Mesothelial cell of epicardium (in vitro differentiated cells): ENCODE measurements around the gene RBM10. TPM values are rescaled to one million over a fixed set of nuclear protein-coding genes. Genes with fewer than 3 reads are reported as not detected.
A peak's percentile ranks its signal among the peaks of the same experiment; 100 is the strongest.

ENCODE experiments used
- DNase-seq, 2 experiments: peaks; one replicate each; pipeline ENCODE4 v3.0.0; 2021; ENCODE audit warnings: low spot score in 2 of 2; ENCODE audit not compliant: unreplicated experiment in 2 of 2
- H3K27ac Mint-ChIP-seq: 2 replicates; pipeline ENCODE4 v1.8.0; 2021; ENCODE audit warnings: mixed read lengths
- H3K27me3 Mint-ChIP-seq: 2 replicates; pipeline ENCODE4 v1.8.0; 2021; ENCODE audit warnings: low read depth, mixed read lengths
- H3K36me3 Mint-ChIP-seq: 2 replicates; pipeline ENCODE4 v1.8.0; 2021; ENCODE audit warnings: mixed read lengths
- H3K4me1 Mint-ChIP-seq: 2 replicates; pipeline ENCODE4 v1.8.0; 2021; ENCODE audit warnings: mixed read lengths
- H3K4me3 Mint-ChIP-seq: 2 replicates; pipeline ENCODE4 v1.8.0; 2021; ENCODE audit warnings: mild to moderate bottlenecking, moderate library complexity, mixed read lengths
- H3K9me3 Mint-ChIP-seq: 2 replicates; pipeline ENCODE4 v1.8.0; 2021; ENCODE audit warnings: mixed read lengths
- CTCF ChIP-seq: fragments of 200-600 bp; sonication (generic); IDR thresholded peaks from one replicate; pipeline ENCODE4 v1.5.0; 2021; ENCODE audit warnings: antibody characterized with exemption; ENCODE audit not compliant: unreplicated experiment
- total RNA-seq: library from RNA; stranded (reverse); gene quantifications from 3 replicates; pipeline ENCODE4 v1.2.1, GENCODE V29; 2021

The RBM10 gene
- total RNA-seq, 1 donor from 2014 or later = 58.7 TPM

GRCh38 chrX:47158781-47159180, 13.8 kb downstream of the RBM10 start:
- peaks cover 22% of the 10 kb centered on the region for H3K9me3 Mint-ChIP-seq
- H3K4me1 Mint-ChIP-seq = no peaks in the 10 kb centered on the region
- H3K27ac Mint-ChIP-seq = no peak overlapping the region
- TF ChIP-seq CTCF = no peak
- peaks cover 24% of the 10 kb centered on the region for H3K36me3 Mint-ChIP-seq
- no peak overlapping the region for H3K4me3 Mint-ChIP-seq
- no peak for DNase-seq
- no peaks in the 10 kb centered on the region for H3K27me3 Mint-ChIP-seq

GRCh38 chrX:47160781-47161180, 15.8 kb downstream of the RBM10 start:
- no peak for DNase-seq
- Mint-ChIP-seq H3K4me3 (no peak overlapping the region), H3K9me3 (peaks cover 30% of the 10 kb centered on the region), H3K4me1 (no peaks in the 10 kb centered on the region), H3K36me3 (peaks cover 32% of the 10 kb centered on the region), H3K27me3 (no peaks in the 10 kb centered on the region), H3K27ac (no peak overlapping the region)
- TF ChIP-seq CTCF = no peak

- no peaks in the 10 kb centered on the region for H3K27me3 Mint-ChIP-seq
- no peak overlapping the region for H3K4me3 Mint-ChIP-seq
- H3K9me3 Mint-ChIP-seq = peaks cover 30% of the 10 kb centered on the region
- no peak for TF ChIP-seq CTCF
- DNase-seq = no peak
- peaks cover 24% of the 10 kb centered on the region for H3K36me3 Mint-ChIP-seq
- H3K4me1 Mint-ChIP-seq = no peaks in the 10 kb centered on the region
- no peak overlapping the region for H3K27ac Mint-ChIP-seq
These were observed 18.0 kb downstream of the RBM10 start for GRCh38 chrX:47162927-47163583.

- peak in 1 of 2 experiments; percentile 0 for DNase-seq
- no peak for TF ChIP-seq CTCF
- no peak overlapping the region for H3K4me3 Mint-ChIP-seq
- H3K27ac Mint-ChIP-seq = no peak overlapping the region
- peaks cover 24% of the 10 kb centered on the region for H3K36me3 Mint-ChIP-seq
- peaks cover 30% of the 10 kb centered on the region for H3K9me3 Mint-ChIP-seq
- no peaks in the 10 kb centered on the region for H3K27me3 Mint-ChIP-seq
- no peaks in the 10 kb centered on the region for H3K4me1 Mint-ChIP-seq
These were observed 19.4 kb downstream of the RBM10 start for GRCh38 chrX:47164420-47164819.

- no peaks in the 10 kb centered on the region for H3K4me1 Mint-ChIP-seq
- no peak for DNase-seq
- H3K27me3 Mint-ChIP-seq = no peaks in the 10 kb centered on the region
- H3K36me3 Mint-ChIP-seq = peaks cover 18% of the 10 kb centered on the region
- no peak overlapping the region for H3K4me3 Mint-ChIP-seq
- TF ChIP-seq CTCF = no peak
- H3K27ac Mint-ChIP-seq = no peak overlapping the region
- H3K9me3 Mint-ChIP-seq = peaks cover 22% of the 10 kb centered on the region
These were observed 21.1 kb downstream of the RBM10 start for GRCh38 chrX:47166126-47166525.
